ENCODE results near the gene GALNT13. TPM values are rescaled to one million over a fixed set of nuclear protein-coding genes. Genes with fewer than 3 reads are reported as not detected.

GALNT13 gene
- total and polyA plus RNA-seq, 2 of the 13 experiments (the other 11 are each of a cell fraction or from before 2014, with no cell fraction given) = 1.3 to 5.0 TPM

DNA sequence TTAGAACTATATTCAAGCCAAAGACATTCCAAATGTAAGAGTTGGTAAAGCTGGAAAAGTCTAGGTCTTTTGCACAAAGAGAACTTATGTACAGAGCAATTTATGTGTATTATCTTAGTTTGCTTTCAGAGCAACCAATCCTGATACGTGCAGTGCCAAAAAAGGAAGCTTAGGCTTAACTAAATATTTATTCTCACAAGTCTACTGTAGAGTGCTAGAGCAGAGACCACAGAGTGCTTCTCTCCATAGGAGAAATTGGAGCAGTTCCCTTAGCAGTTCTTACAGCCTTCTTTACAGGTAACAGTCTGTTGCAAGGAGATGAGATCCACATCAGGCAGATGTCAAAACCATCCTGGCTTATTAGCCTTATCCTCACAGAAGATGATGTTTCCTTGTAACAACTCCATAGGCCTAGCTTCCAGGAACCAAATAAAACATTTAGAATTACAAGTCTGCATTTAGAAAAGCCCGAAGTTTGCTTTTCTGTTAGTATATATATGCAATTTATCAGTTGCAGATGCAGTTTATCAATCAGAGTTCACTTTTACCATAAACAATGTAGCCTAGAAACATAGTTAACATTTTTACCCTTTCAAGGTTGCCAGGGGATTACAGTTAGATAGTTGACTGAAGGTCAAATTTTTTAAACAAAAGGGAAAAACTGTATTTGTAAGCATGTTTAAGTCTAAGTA lies 576.2 kb downstream of the GALNT13 start (continued):
- TF ChIP-seq, protein P1, sequence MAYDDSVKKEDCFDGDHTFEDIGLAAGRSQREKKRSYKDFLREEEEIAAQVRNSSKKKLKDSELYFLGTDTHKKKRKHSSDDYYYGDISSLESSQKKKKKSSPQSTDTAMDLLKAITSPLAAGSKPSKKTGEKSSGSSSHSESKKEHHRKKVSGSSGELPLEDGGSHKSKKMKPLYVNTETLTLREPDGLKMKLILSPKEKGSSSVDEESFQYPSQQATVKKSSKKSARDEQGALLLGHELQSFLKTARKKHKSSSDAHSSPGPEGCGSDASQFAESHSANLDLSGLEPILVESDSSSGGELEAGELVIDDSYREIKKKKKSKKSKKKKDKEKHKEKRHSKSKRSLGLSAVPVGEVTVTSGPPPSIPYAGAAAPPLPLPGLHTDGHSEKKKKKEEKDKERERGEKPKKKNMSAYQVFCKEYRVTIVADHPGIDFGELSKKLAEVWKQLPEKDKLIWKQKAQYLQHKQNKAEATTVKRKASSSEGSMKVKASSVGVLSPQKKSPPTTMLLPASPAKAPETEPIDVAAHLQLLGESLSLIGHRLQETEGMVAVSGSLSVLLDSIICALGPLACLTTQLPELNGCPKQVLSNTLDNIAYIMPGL (CRISPR knock-in tag; IDR thresholded peaks at IDR 0.05; ENCODE audit: borderline replicate concordance in 1 of 2, low read depth in 1 of 2) = no peak
- TF ChIP-seq ZNF24 (IDR thresholded peaks at IDR 0.05) (no peak), ZNF7 (CRISPR knock-in tag; IDR thresholded peaks at IDR 0.05) (peak; percentile 82; the same call in 1 of the 2 replicates), EHMT2 (IDR thresholded peaks at IDR 0.05; ENCODE audit: borderline replicate concordance, low read depth, low read length) (no peak), ZFYVE20 (CRISPR knock-in tag; IDR thresholded peaks at IDR 0.05; ENCODE audit: borderline replicate concordance, low read depth) (no peak), ZNF816 (CRISPR knock-in tag; IDR thresholded peaks at IDR 0.05; ENCODE audit: borderline replicate concordance) (no peak), NCOA2 (CRISPR knock-in tag; IDR thresholded peaks at IDR 0.05) (peak; percentile 72), CEBPG (CRISPR knock-in tag; IDR thresholded peaks at IDR 0.05) (peak; percentile 4; the same call in 1 of the 2 replicates), ZBTB7A (CRISPR knock-in tag; IDR thresholded peaks at IDR 0.05) (no peak), SP2 (CRISPR knock-in tag; IDR thresholded peaks at IDR 0.05) (no peak), KDM6A (CRISPR knock-in tag; IDR thresholded peaks at IDR 0.05; ENCODE audit: low read depth) (peak; percentile 81), CCDC6 (CRISPR knock-in tag; IDR thresholded peaks at IDR 0.05) (no peak), ZFY (CRISPR knock-in tag; IDR thresholded peaks at IDR 0.05) (no peak), RBM39 (IDR thresholded peaks at IDR 0.05; ENCODE audit: low read depth, low read length, poor library complexity, severe bottlenecking) (no peak), ZNF274 (CRISPR knock-in tag; IDR thresholded peaks at IDR 0.05) (no peak), DPF2 (CRISPR knock-in tag; IDR thresholded peaks at IDR 0.05; ENCODE audit: borderline replicate concordance, low read depth) (peak; percentile 20; the same call in 1 of the 2 replicates)
- TF ChIP-seq, protein P2, sequence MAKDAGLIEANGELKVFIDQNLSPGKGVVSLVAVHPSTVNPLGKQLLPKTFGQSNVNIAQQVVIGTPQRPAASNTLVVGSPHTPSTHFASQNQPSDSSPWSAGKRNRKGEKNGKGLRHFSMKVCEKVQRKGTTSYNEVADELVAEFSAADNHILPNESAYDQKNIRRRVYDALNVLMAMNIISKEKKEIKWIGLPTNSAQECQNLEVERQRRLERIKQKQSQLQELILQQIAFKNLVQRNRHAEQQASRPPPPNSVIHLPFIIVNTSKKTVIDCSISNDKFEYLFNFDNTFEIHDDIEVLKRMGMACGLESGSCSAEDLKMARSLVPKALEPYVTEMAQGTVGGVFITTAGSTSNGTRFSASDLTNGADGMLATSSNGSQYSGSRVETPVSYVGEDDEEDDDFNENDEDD (CRISPR knock-in tag; IDR thresholded peaks at IDR 0.05; ENCODE audit: borderline replicate concordance) = no peak
- TF ChIP-seq, protein P3, sequence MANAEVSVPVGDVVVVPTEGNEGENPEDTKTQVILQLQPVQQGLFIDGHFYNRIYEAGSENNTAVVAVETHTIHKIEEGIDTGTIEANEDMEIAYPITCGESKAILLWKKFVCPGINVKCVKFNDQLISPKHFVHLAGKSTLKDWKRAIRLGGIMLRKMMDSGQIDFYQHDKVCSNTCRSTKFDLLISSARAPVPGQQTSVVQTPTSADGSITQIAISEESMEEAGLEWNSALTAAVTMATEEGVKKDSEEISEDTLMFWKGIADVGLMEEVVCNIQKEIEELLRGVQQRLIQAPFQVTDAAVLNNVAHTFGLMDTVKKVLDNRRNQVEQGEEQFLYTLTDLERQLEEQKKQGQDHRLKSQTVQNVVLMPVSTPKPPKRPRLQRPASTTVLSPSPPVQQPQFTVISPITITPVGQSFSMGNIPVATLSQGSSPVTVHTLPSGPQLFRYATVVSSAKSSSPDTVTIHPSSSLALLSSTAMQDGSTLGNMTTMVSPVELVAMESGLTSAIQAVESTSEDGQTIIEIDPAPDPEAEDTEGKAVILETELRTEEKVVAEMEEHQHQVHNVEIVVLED (CRISPR knock-in tag; IDR thresholded peaks at IDR 0.05; ENCODE audit: borderline replicate concordance) = no peak
- TF ChIP-seq, protein P4, sequence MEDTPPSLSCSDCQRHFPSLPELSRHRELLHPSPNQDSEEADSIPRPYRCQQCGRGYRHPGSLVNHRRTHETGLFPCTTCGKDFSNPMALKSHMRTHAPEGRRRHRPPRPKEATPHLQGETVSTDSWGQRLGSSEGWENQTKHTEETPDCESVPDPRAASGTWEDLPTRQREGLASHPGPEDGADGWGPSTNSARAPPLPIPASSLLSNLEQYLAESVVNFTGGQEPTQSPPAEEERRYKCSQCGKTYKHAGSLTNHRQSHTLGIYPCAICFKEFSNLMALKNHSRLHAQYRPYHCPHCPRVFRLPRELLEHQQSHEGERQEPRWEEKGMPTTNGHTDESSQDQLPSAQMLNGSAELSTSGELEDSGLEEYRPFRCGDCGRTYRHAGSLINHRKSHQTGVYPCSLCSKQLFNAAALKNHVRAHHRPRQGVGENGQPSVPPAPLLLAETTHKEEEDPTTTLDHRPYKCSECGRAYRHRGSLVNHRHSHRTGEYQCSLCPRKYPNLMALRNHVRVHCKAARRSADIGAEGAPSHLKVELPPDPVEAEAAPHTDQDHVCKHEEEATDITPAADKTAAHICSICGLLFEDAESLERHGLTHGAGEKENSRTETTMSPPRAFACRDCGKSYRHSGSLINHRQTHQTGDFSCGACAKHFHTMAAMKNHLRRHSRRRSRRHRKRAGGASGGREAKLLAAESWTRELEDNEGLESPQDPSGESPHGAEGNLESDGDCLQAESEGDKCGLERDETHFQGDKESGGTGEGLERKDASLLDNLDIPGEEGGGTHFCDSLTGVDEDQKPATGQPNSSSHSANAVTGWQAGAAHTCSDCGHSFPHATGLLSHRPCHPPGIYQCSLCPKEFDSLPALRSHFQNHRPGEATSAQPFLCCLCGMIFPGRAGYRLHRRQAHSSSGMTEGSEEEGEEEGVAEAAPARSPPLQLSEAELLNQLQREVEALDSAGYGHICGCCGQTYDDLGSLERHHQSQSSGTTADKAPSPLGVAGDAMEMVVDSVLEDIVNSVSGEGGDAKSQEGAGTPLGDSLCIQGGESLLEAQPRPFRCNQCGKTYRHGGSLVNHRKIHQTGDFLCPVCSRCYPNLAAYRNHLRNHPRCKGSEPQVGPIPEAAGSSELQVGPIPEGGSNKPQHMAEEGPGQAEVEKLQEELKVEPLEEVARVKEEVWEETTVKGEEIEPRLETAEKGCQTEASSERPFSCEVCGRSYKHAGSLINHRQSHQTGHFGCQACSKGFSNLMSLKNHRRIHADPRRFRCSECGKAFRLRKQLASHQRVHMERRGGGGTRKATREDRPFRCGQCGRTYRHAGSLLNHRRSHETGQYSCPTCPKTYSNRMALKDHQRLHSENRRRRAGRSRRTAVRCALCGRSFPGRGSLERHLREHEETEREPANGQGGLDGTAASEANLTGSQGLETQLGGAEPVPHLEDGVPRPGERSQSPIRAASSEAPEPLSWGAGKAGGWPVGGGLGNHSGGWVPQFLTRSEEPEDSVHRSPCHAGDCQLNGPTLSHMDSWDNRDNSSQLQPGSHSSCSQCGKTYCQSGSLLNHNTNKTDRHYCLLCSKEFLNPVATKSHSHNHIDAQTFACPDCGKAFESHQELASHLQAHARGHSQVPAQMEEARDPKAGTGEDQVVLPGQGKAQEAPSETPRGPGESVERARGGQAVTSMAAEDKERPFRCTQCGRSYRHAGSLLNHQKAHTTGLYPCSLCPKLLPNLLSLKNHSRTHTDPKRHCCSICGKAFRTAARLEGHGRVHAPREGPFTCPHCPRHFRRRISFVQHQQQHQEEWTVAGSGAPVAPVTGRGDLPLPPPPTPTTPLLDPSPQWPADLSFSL (CRISPR knock-in tag; IDR thresholded peaks at IDR 0.05) = no peak
